K562 (cell line): ENCODE measurements around the gene ST8SIA2.

Experiments
- GATAD2A ChIP-seq: fragments of 450-650 bp; IDR thresholded peaks from 2 replicates; pipeline ENCODE4 v1.6.1; 2017
- TBP ChIP-seq: optimal IDR thresholded peaks from 2 replicates; pipeline ENCODE3; 2011; ENCODE audit warnings: low read depth, low read length, improper control_type of control experiment
- ZNF740 ChIP-seq, 3 experiments: fragments of 200-800 bp in 1 of 3; sonication (Bioruptor generic) in 1 of 3; sonication (generic) in 1 of 3; formaldehyde crosslinking in 1 of 3; IDR thresholded peaks; 2 replicates each; pipeline versions ENCODE4 v1.6.1 to v1.8.0; 2016 to 2022; ENCODE audit warnings: mild to moderate bottlenecking in 2 of 3, missing compliant biosample characterization in 2 of 3, missing genetic modification characterization in 2 of 3, missing genetic modification reagents in 1 of 3

GRCh38 chr15:92503889-92504288 lies 110.2 kb downstream of the ST8SIA2 start:
- TF ChIP-seq GATAD2A: no peak
- no peak for TF ChIP-seq TBP
- no peak for TF ChIP-seq ZNF740 (CRISPR knock-in tag; IDR thresholded peaks at IDR 0.05)
- TF ChIP-seq ZNF740 (tag; IDR thresholded peaks at IDR 0.05): no peak
